NCI-H82 treated with DMSO at 0.1 percent for 48 hours (cell line): ENCODE measurements around the gene CCNQ.

Experiments used
- DNase-seq: peaks from one replicate; lab custom pipeline; 2025; ENCODE audit not compliant: unreplicated experiment; lab: John Stamatoyannopoulos, UW

CCNQ gene

DNA sequence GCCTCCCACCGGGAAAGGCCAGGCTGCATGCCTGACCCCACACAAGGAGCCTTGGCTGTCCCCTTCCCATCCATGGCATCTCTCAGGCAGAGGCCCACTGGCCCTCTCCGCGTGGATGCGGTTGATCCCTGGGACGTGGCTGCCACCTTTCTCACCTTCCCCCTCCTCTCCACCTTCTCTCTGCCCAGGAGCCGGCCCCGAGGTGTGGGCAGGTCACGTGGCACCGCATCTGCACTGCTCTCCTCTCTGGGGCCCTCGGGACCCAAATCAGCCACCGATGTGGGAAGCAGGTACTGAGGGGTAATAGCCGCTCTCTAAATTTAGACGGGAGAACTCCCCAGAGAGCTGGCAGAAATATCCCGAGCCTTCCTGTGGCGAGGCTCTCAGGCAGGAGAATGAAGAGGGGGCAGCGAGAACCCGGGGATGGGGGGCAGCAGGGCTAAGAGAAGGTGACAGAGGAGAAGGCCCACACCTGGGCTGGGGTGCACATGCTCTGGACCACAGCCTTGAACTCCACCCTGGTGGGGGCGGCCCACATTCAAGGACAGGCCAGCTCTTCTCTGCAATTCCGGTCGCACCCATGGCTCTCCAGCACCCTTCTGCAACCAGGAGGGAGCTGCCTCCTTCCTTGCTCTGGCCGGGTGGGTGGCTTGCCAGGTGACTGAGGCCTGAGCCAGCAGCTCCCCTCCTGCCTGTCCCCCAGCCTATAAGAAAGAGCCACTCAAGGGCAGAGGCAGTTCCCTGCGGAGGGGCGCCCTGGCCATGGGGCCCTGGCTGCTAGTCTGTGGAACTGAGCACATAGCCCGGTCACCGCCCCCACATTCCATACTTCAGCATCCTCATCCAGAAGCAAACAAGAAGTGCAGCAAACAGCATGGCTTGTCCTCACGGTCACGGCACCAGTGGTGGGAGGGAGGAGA, 38.4 kb upstream of the CCNQ start:
- no peak for DNase-seq

GRCh38 chrX:153636716-153637115, 37.8 kb upstream of the CCNQ start:
- no peak for DNase-seq

GRCh38 chrX:153635788-153636668, 37.1 kb upstream of the CCNQ start:
- DNase-seq = no peak

DNA sequence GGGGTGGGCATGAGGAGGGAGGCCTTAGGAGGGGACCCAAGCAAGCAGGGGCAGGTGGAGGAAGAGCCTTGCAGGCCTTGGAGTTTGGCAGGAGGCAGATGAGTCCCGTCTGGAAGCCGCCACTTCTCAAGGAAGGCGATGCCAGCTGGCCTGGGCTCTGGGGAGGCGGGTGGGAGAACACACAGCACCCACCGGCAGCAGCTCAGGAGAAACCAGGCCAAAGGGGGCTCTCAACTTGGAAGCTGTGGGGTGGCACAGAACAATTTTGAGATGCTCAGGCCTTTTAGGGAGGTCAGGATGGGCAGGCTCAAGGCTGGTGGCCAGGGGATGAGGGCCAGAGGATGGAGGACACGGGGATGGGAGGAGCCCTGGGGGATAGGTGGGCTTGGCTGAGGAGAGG, 36.4 kb upstream of the CCNQ start:
- no peak for DNase-seq

DNA sequence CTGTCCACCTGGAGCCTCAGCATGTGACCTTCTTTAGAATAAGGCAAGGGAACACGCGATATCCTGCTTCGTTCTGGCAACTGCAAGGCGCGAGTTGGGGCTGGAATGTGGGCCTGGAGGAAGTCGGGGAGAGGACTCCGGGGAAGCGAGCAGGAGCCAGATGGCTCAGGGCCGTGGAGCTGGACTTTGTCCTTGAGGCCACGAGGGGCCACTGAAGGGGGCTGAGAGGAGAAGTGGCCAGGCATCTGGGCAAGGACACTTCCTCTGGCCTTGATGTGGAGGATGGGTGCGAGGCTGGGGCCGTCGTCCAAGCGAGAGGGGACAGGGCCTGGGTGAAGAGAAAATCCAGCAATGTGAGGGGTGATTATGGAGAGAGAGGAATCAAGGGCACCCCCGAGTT, 35.9 kb upstream of the CCNQ start:
- no peak for DNase-seq

DNA sequence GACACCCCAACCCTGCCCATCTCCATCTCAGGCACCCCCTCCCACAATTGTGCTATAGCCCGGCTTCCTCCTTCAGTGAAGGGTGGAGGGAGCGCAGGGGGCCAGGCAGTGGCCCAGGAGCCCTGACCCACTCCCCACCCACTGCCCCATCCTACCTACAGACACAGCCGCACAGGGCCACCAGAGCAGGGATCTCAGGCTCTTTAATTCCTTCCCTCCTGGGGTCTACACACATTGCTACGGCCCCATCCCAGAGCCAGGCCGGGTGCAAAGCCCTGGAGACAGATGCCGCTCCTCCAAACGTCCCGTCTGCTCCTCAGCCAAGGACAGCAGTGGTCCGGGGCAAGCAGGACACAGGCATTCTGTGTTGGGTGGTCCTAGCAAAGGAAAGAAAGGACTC, 35.3 kb upstream of the CCNQ start:
- DNase-seq = no peak

DNA sequence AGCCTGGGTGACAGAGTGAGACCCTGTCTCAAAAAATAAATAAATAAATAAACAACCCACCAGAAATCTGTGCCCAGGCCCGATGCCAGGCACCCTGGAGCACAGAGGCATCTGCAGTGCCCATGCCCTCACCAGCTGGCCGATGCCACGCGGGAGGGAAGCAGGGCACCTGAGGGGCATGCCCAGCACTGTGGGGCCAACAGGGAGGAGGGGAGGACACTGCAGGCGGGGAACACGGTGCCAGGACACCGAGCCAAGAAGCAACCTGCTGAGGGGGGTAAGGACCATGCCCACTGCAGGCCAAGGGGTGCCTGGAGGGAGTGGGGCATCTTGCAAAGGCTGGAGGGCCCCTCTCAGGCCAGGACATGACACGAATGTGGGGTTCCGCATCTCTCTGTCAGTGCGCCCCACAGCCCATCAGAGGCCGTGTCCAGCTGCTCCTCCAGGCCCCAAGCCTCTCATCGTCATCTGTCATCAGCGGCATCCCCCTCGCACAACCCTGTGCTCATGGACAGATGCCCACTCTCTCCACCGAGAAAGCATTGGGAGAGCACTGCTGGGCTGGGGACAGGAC, 34.8 kb upstream of the CCNQ start:
- DNase-seq = no peak

DNA sequence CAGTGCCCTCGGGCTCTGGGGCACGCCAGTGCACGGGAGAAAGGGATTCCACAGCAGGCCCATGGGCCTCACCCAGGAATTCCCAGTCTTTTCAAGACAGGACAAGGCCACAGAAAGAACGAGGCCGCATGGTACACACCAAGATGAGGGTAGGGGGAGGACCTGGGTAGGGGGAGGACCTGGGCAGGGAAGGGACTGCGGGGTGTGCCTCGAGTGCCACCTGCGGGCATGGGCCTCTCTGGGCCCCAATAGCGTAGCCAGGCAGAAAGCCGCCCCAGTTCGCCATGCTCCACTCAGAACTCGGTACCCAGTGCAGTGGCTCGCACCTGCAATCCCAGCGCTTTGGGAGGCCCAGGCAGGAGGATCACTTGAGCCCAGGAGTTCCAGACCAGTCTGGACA, 34.1 kb upstream of the CCNQ start:
- no peak for DNase-seq

DNA sequence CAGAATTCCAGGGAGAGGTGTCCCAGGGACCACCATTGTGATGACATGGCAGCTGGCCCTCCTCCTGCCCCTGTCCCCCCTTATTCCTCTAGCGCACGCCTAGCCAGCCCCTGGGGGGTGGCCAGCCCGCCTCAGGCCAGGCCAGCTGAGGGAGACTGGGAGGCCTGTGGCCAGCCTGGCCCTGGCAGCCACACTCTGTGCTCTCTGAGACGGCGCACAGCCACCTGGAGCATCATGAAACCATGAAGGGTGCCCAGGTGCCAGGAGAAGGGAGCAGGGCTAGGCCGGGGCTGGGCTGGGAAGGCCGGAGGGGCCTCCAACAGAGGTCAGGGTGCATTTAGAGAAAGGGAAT, 33.6 kb upstream of the CCNQ start:
- no peak for DNase-seq

GRCh38 chrX:153631907-153632594, 33.1 kb upstream of the CCNQ start:
- no peak for DNase-seq

DNA sequence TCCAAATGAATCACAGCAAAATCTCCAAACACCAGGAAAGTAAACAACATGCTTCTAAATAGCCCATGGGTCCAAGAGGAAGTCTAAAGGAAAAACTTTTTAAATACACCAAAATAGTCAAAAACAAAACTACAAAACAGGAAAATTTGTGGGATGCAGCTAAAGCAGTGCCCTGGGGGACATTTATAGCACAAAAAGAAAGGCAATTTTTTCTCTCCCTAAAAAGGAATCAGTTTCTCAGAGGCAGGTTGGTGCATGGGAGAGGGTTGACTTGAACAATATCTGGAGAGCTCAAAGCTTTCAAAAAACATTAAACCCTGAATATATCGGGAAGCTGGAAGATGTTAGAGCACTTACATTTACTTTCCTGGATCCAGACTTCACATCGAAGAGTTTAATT, 32.4 kb upstream of the CCNQ start:
- DNase-seq = no peak

GRCh38 chrX:153628665-153629064, 29.7 kb upstream of the CCNQ start:
- no peak for DNase-seq

GRCh38 chrX:153628129-153628528, 29.2 kb upstream of the CCNQ start:
- DNase-seq = no peak

GRCh38 chrX:153627675-153628111, 28.8 kb upstream of the CCNQ start:
- DNase-seq = no peak

DNA sequence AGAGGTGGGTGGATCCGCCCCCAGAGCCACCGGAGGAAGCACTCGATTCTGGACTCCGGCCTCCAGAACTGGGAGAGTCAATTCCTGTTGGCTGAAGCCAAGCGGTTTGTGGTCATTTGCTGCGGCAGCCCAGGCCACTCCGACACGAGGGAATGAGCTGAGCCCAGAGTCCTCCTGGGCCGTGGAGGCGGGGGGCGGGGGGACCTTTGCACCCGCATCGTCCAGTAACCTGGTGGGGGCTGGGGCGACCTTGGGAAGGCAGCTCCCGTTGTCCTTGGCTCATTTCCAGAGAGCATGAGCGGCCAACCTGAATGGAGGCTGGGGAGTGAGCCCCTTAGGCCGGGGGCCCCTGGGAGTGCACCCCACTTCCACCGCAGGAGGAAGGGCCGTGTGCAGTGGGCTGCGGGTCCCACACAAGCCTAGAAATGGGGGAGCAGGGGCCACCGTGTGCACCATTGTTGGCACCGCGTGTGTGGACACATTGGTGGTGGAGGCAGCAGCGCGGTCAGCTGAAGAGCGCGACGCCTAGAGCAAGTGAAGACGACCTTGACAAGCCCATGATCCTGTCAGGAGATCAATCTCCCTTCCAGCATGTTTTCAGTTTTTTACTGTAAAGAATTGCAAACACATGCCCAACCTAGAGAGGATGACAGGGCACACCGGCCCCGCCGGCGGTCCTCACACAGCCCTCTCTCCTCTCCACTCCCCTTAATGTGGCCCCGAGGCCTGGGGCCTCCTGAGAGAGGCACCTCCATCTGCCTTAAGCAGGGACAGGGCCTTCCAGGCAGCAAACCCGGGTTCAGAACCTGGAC, 28.1 kb upstream of the CCNQ start:
- DNase-seq = no peak

DNA sequence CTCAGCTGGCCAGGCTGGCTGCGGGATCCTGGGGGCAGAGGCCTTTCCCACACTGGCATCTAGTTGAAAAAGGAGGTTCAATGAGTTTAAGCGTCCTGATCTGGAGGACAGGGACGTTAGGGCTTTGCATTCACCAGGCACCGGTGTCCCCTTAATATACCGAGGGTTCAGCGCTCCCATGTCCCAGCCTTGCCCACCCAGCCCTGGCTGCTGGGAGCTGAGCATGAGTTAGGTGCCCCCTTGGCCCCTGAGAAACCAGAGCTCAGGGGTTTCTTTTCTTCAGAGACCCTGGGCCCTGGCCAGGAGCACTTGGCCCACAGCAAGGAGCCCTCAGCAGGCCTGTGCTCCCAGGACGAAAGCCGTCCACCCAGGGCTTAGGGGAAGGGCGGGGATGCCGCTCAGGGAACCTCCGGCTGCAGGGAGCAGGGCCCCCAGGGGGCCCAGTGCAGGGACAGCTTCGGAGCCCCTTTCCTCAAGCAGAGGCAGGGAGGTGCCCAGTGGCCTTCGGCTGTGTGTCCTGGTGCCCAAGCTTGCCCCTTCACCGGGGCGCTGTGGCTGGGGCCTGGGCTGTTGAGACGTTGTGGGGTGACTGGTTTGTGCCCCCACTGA, 27.2 kb upstream of the CCNQ start:
- DNase-seq = no peak

DNA sequence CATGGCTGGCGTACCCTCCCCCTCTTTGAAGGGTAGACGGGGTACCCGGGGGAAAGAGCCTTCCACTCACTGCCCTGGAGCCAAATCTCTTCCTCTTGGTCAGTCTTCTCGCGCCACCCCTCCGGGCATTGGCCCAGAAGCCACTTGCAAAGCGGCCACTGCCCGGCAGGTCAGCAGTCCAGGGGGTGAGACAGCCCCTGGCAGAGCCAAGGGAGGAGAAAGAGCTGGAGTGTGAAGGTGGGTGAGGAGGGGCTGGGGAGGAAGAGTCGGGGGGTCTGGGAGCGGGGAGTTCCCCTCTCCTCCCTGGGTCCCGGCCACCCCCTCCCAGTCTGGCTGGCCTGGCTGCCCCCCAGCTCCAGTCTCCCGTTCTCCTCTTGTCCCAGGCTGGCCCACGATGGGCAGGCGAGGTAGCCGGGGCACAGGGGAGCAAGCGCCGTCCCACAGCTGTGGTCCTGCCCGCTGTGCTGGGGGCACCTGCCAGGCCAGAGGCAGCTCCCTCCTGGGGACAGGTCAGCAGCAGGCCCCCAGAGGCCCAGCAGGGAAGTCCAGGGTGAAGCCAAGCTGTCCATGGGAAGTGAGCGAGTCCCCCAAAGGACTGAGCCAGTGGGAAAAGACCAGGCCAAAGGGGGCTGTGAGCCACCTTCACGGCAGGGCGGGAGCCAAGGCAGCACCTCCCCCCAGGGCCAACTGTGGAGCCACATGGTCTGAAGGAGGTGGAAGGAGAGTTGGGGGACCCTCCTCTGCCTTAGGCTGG, 26.5 kb upstream of the CCNQ start:
- no peak for DNase-seq

DNA sequence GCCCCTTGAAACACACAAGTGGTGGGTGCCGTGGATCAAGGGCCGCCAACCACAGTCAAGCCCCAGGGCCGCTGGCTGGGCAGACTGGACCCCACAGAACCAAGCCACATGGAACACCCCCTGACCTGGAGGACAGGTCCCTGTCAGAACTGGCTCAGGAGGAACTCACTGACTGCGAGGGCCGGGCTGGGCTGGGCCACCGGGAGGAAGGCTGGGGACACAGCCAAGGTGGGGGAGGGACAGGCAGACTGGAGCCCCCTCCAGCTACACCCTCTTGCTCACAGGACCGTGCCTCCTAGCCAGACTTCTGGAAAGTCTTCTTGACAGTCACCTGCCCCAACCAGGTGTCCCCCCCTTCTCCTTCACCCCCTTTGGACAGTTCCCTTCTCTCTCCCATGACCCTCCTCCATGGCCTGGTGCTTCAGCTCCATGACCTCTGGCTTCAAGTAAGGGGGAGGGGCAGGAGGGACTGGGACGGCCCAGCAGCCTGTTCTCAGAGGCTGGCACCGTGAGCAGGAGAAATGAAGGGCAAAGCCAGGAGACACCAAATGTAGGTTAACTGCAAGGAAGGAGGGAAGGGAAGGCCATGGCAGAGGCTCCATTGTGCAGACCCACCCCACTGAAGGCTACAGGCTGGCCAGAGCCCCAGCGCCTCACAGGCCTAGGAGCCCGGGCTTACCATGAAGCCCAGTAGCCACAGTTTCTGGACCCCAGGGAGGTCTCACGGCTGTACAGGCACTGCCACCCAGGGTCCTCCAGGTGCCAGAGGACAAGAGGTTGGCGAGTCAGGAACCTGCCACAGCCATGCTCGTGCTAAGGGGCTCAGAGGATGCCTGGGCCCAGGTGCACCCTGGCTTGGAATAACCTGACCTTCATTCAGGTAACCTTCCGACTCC, 25.5 kb upstream of the CCNQ start:
- DNase-seq = no peak
